NCI-H2107 treated with DMSO at 0.1 percent for 48 hours (cell line): ENCODE results near the gene CPSF6.
"Not testable (repeated sequence)": the region's sequence is repeated elsewhere in the genome, so short reads cannot be mapped to it uniquely, and the experiment has no call there.

Experiments used
- DNase-seq: peaks from one replicate; lab custom pipeline; 2025; ENCODE audit not compliant: unreplicated experiment; lab: John Stamatoyannopoulos, UW

CPSF6 gene, protein sequence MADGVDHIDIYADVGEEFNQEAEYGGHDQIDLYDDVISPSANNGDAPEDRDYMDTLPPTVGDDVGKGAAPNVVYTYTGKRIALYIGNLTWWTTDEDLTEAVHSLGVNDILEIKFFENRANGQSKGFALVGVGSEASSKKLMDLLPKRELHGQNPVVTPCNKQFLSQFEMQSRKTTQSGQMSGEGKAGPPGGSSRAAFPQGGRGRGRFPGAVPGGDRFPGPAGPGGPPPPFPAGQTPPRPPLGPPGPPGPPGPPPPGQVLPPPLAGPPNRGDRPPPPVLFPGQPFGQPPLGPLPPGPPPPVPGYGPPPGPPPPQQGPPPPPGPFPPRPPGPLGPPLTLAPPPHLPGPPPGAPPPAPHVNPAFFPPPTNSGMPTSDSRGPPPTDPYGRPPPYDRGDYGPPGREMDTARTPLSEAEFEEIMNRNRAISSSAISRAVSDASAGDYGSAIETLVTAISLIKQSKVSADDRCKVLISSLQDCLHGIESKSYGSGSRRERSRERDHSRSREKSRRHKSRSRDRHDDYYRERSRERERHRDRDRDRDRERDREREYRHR

DNA sequence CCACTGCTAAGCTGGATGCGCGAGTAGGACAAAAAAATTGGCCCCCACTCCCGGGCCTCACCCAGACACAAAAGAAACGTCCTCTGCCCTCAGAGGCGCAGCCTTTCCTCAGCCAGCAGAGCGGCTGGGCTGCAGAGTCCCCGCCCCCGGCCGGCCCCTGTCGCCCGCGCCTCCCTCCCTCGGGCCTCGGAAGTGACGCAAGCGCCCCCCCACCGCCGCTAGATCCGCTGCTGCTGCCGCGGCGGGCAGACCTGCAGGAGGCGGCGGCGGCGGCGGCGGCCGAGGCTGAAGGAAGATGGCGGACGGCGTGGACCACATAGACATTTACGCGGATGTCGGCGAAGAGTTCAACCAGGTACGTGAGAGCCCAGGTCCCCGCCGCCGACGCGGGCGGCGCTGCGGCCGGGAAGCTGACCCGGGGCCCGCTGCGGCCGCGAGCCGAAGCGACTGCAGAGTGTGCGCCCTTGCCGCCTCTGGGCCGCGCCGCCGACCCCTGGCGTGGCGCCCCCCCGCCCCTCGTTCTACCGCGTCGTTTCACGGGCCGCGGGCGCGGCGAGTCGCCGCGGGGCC is at the start of gene CPSF6:
Gene CPSF6 (plus strand): TSS at position 218 of the 570 bp plus-strand sequence. CDS start 78 bp downstream, at position 296.
- peak; percentile 88 for DNase-seq

DNA sequence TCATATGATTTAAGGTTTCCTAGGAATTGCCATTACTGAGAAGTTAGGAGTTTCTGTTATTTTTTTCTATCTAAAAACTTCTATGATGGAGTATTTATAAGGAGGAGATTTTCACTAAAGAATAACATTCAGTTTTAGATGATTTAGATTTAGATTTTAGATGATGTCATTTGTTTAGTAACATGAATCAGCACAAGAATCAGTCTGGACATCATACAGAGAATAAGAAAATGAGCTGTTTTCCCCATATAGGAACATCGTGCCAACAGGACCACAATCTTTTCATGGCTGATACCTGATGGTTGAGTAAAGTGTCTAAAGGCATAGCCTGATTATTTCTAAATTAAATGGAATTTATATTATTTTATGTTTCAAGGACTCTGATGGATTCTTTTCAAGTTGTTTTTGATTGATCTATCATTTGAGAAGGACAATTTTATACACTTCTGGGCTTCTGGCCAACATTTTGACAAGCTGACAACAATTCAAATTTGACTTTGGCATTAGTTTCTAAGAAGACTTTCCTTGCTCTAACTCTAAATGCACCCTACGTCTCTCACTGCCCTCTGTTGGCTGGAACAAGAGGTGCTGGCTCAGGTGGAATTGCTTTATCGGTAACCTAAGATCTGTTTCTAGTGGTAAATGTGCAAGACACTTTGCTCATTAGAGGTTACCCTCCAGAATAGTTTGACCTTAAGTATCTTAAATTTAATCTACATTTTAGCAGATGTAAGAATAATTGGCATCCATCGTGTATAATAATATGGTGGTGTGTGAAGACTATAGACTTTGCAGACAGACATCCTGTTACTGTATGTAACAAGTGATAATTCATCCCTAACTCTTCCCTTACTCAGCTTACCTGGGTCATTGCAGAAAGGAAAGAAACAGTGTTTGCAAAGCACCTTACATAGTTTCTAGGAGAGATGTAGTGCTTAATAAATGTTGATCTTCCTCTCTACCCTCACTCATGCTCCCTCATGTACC is 42.8 kb upstream of the CPSF6 start:
- DNase-seq, result peak; percentile 2

DNA sequence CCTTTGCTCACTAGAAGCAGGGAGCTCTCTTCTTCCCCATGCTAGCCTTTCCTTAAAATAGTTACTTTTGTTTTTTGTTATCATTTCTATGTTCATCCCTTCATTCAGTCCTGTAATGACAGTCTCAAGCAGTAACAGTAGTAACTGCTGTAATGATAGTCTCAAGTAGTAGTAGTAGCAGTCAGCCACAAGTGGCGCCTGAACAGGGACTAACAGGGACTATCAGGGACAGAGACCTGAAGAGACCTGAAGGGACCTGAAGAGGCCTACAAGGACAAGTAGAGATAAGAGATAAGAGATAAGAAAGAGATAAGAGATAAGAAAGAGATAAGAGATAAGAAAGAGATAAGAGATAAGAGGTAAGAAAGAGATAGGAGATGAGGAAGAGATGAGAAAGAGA is 39.4 kb upstream of the CPSF6 start:
- DNase-seq, result not testable (repeated sequence)

DNA sequence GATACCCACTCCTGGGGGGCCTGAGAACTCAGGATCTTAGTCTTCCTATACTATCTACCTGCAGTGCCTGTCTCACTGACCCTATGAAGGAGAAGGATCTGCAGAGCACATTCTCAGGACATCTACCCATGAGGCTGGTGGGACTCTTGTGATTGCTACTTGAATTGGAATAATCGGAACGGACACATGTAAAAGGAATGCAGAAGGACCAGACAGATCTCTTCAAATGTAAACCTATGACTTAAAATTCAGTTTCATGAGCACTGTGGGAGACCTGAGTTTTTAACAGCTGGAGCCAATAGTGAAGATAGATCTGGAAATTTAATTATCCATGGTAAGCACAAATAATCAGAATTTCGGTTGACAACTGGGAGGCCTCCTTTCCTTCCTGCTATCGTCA is 35.2 kb upstream of the CPSF6 start:
- no peak for DNase-seq

DNA sequence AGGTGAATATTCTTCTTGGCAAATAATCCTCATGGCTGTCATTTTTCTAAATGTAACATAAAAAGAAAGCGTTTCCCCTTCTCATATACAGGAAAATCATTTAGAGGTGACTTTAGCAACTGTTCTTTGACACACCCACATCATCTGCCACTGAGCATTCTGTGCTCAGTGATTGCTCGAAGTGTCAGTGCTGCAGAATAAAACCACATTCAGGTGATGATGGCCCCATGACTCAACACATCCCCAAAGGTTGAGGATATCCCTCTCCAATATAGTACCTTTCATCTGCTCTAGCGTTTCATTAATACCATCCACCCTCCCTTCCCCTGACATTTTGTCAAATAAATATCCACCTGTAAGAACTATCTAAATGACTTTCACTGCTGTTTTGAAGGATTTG is 28.7 kb upstream of the CPSF6 start:
- no peak for DNase-seq

DNA sequence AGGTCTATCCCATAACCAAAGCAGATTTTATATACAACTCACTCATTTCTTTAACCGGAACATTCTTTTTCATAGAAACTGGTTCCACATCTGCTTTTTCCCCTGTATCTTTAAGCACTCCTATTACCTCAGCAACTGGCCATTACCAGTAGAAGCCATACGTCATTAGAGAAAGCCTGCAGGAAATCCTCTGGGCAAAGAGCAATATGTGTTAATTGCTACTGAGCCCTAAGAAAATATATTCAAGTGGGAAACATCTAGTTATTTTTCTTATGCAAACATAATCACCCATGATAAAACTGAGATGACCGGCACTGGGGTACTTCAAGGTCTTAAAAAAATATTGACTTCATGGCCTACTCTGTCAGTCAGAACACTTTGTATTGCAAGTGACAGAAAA is 28.2 kb upstream of the CPSF6 start:
- DNase-seq, result no peak

DNA sequence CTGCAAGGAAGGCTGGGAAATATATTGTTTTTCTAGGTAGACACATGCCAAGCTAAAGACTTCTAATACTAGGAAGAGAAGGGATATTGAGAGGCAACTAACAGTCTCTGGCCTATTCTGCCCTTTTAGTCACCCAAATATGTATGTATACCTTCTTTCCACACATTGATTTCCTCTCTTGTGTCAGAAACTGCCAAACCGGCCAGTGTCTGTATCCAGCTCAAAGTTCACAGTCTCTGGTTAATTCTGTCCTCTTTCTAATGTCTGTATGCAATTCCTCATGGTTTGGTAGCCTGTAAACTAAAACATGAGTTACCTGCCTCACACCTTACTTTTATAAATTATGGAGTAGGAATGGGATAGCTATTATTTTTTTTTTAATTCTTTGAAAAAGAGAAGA is 25.2 kb upstream of the CPSF6 start:
- DNase-seq, result no peak

DNA sequence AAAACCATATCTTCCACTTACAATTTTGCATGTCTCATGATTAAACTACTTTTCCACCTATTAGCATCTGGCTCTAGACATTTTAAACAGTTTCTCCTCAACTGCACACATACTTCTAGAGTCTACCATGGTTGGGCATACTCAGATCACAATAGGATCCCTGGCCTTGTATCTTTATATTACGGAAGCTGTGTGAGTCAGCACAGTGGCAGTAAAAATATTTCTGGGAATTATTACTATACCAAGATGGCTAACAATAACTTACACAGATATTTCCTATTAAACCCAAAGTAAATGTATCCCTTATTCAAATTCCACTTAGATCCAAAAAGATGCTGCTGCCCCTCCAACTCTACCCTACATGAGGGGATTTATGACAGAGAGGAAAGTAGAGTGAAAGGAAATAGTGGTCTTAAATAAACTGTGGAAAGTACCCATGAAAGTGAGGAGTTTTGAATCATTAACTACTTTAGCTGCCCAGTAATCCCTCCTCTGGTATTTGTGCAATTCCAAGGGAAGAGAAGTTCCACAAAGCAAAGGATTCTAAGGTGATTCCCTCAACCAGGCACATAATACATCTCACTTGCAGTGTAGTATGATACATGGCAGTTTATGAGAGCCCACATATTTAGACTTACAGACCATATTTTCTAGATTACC is 14.0 kb upstream of the CPSF6 start:
- no peak for DNase-seq

DNA sequence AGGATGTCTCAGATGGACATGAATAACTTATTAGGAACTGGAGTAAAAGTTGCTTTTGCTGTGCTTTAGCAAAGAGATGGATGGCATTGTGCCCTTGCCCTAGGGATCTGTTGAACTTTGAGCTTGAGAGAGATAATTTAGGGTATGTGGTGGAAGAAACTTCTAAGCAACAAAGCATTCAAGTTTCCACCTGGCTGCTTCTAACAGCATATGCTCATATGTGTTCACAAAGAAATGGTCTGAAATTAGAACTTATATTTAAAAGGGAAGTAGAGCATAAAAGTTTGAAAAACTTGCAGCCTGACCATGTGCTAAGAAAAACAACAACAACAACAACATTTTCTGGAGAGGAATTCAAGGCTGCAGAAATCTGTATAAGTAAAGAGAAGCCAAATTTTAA is 7.9 kb upstream of the CPSF6 start:
- no peak for DNase-seq

DNA sequence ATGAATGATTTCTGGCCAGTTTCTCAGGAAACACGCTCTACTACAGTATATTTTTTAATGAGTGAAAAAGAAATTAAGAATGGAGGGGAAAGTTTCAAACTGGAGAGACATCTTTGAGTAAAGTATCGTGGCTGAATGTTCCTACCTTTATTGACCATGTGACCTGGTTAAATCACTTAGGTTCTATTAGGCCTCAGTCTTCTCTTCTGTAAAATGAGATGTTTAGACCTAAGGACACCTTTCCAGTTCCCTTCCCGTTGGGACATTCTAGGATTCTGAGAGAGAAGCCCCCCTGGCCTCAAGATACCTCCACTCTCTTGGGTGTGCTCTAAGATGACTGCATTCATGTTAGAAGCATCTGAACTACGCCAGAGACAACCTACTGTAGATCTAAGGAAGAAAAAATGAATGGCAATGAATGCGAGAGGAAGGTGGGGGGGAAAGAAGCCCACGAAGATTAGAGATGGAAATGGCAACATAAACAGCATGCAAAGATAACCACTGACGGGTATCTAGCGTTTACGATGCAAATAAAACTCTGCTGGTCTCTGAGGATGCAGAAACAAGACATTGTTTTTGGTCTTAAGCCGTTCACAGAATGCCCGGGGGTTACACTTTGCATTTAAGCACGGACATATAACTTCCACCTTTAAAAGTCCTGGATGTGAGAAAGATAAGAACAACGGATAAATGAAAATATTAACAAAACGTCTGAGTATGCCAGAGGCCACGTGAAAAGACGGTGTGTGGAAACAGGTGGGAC is 599 bp upstream of the CPSF6 start:
- no peak for DNase-seq

DNA sequence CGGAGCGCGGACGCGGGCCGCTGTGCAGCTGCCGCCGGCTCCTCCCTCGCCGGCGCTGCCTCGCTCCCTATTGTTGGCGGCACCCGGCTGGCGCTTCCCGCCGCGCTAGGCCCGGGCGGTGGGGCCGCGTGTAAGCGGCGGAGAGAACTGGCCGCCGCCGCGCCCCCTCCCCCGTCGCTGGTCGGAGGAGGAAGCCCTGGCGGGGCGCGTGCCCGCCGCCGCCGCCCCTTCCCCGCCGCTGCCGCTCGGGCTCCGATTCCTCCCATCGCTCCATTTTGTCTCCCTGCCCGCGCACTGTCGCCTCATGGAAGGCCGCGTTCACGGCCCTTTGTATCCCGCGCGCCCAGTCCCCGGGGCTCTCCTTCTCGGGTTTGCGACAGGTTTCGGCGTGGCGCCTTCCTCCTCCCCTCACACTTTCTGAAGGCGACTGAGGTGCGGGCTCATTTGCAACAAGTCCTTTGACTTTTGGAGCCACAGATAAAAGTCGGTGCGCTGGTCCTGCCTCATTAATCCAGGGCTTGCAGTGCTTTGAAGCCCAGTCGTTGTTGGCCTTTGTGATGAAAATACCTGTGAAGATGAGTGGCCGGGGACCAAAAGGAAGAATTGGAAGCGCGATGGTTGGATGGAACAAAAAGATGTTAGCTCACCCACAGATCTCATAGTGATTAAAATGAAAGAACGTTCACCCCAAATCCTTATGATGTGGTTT is 707 bp downstream of the CPSF6 start:
- DNase-seq, result no peak

DNA sequence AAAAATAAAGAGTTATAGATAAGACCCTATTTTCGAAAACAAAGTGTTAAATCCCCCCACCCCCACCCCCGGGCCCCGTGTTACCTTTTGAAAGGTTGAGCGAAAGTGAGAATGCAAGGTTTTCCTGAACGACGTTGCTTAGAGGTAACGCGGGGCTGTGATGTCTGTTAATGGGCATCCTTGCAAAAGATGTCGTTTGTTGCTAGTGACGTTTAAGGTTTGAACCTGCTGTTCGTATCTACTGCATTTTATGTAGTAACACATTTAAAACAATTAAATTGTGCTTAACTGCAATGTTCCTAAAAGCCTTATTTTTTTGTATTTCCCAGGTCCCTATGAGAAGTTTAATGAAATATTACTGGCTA is 1.2 kb downstream of the CPSF6 start:
- peak; percentile 51 for DNase-seq

DNA sequence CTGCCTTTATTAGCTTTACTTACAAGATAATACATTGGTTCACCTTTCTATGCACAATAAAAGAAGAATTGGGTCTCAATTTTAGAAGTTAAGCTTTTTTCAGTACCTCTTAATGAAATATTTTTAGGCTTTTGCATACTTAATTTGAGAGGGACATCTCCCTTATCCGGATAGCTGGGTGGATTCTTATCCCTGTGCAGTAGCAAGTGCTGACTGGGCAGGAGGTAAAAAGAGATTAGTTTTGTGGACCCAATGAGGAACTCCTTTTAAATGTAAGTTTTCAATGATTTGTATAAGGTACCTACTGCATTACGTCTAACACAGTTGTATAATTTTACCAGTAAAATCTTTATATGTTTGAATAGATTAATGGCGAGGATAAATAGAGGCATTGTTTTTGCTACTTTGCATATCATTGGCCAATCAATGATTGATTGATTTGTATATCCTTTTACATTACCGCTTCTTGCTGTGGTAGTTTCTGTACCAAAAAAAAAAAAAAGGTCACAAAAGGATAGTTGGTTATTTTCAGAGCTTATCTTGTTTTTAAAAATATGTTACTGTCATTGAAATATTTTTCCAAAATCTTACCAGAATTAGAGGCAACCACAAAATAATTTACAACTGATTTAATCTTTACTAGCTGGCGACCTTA is 2.2 kb downstream of the CPSF6 start:
- DNase-seq, result no peak

DNA sequence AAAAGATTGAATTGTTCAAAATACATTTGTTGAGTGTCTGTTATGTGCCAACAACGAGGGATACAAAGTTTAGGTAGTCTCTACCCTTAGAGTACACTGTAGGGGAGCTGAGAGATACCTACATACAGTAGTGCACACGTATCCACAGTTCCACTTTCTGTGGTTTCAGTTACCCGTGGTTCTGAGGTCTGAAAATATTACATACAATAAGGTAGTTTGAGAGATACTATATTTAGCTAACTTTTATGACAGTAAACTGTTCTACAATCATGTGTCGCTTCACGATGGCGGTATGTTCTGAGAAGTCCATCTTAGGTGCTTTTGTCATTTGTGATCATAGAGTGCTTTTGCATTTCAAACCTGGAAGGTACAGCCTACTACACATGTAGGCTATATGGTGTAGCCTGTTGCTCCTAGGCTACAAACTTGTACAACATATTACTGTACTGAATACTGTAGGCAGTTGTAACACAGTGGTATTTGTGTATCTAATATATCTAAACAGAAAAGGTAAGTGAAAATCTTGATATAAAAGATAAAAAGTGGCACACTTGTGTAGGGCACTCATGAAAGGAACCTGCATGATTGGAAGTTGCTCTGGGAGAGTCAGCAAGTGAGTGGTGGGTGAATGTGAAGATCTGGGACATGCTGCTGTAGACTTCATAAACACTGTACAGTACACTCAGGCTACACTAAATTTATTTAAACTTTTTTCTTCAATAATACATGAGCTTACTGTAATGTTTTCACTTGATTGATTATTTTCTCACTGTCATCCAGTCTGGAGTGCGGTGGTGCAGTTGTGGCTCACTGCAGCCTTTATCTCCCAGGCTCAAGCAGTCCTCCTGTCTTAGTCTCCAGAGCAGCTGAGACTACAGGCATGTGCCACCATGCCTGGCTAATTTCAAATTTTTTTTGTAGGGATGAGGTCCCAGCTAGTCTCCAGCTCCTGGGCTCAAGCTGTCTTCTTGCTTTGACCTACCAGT is 4.0 kb downstream of the CPSF6 start:
- no peak for DNase-seq

DNA sequence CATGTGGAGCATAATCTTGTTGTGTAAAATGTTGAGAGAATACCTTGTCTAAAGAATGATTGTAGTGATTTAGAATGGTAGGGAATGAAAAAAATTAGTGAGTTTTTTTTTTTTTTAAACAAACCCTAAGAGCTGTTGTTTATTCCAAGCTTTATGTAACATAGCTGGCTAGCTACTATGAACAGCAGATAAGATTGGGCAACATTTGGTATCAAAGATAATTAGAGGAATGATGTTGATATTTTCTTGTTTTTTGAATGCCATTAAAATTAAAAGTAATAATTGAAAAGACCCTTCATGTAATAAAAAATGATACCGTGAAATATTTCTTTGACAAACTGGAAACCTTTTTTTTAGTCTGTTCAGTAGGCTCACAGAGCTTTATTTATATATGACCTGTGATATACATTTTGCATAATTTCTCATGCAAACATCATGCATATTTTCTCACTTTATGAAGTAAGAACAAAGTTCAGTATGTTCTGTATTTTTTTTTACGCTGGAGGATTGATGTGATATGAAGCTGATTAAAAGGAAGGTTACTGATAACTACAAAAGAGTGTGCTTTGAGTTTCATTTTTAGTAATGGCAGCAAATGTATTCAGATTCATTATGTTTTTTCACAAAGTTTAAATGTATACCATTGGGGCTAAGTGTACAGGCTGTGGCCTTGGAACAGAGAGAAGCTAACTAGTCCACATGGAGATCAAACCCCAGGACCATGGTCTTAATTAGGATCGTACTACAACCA is 8.1 kb downstream of the CPSF6 start:
- no peak for DNase-seq

DNA sequence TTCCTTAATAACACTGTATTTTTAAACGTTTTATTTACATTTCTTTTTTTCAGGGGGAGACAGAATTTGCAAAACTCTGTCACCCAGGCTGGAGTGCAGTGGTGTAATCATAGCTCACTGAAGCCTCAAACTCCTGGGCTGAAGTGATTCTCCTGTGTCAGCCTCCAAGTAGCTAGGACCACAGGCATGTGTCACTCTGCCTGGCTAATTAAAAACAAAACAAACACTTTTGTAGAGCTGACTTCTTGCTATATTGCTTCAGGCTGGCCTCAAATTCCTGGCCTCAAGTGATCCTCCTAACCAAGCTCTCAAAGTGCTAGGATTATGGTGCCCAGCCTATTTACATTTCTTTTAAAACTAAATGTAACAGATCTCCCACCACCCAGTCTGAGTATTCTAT is 12.7 kb downstream of the CPSF6 start:
- DNase-seq, result no peak

DNA sequence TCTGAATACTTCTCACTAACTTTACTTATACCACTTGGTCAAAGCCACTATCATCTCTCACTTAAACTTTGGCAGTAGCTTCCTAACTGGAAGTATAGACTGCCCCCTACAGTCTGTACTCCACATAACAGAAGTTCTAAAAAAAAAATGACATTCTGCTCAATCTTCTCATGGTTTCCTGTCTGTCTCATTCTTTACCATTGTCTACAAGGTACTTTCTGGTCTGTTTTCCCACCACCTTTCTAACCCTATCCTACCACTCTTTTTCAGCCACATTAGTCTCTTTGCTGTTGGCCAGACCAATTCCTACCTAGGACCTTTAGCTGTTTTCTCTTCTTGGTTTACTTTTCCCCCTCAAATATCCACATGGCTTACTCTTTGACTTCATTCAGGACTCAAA is 14.7 kb downstream of the CPSF6 start:
- DNase-seq, result peak; percentile 51
